Adrenal gland (tissue), 12 donors: ENCODE measurements around the gene LAMC3. TPM values are rescaled to one million over a fixed set of nuclear protein-coding genes. Genes with fewer than 3 reads are reported as not detected.

ENCODE experiments used
- DNase-seq, 7 donors: peaks; one replicate each; pipeline ENCODE4 v3.0.0-alpha.2; 2019 to 2020
- H3K27ac ChIP-seq, 5 donors: fragments of 200-600 bp; sonication (generic) in 4 of 5; 1 replicate in 3 of 5; 2 replicates in 2 of 5; pipeline versions ENCODE4 v1.5.1 to v1.8.0; 2016 to 2020; ENCODE audit warnings: mild to moderate bottlenecking in 1 of 5
- H3K27me3 ChIP-seq: fragments of 200-600 bp; 2 replicates; pipeline ENCODE4 v1.8.0; 2021
- H3K36me3 ChIP-seq, 2 donors: fragments of 200-600 bp; replicated peaks in 1 of 2; 1 replicate in 1 of 2; 2 replicates in 1 of 2; pipeline versions ENCODE4 v1.5.1 to v1.8.0; 2018 to 2022
- H3K4me1 ChIP-seq, 2 donors: fragments of 200-600 bp; replicated peaks in 1 of 2; 1 replicate in 1 of 2; 2 replicates in 1 of 2; pipeline versions ENCODE4 v1.5.1 to v1.8.0; 2018 to 2021
- H3K4me3 ChIP-seq, 4 donors: fragments of 200-600 bp; sonication (generic) in 3 of 4; one replicate each; pipeline ENCODE4 v1.5.1; 2016 to 2018
- H3K9me3 ChIP-seq, 3 donors: fragments of 200-600 bp; sonication (generic) in 1 of 3; replicated peaks in 1 of 3; 1 replicate in 2 of 3; 2 replicates in 1 of 3; pipeline versions ENCODE4 v1.5.1 to v1.8.0; 2016 to 2021
- CTCF ChIP-seq, 6 experiments: fragments of 450-650 bp in 4 of 6; fragments of 200-600 bp in 2 of 6; sonication (generic) in 1 of 6; IDR thresholded peaks; 1 replicate in 5 of 6; 2 replicates in 1 of 6; pipeline versions ENCODE4 v1.5.1 to v1.8.0; 2016 to 2021; ENCODE audit warnings: antibody characterized with exemption in 6 of 6, mild to moderate bottlenecking in 2 of 6, moderate library complexity in 1 of 6
- POLR2A ChIP-seq, 2 donors: fragments of 450-650 bp; IDR thresholded peaks; one replicate each; pipeline ENCODE4 v1.6.1; 2017; ENCODE audit warnings: antibody characterized with exemption in 2 of 2, mild to moderate bottlenecking in 2 of 2, moderate library complexity in 1 of 2
- WGBS, 4 donors: extraction: QIAGEN DNeasy Blood & Tissue Kit in 2 of 4; methylation state at CpG; one replicate each; pipeline versions ENCODE4 v1.1.5 to v1.1.7; 2013 to 2017; 5-methylcytosine and 5-hydroxymethylcytosine counted together
- intact Hi-C, 2 donors: fragments of 100-400 bp; cut with DNase I; formaldehyde crosslinking; loops; one replicate each; pipeline versions ENCODE4 v1.14.1 to v1.15.0; 2022 to 2023
- polyA plus RNA-seq, 3 donors: library from polyadenylated mRNA; stranded (reverse); fragments of 200-250 nt in 2 of 3; fragments of 350-450 nt in 1 of 3; fragmentation: Illumina TruSeq in 1 of 3; extraction: RNeasy Lipid Tissue Mini Kit (QIAGEN cat#74804) in 1 of 3; gene quantifications; one replicate each; pipeline ENCODE4 v1.2.3, GENCODE V29; 2013 to 2014
- total RNA-seq, 9 donors: library from RNA; depleted of rRNA in 4 of 9; stranded (reverse); fragments of >200 nt in 4 of 9; fragments of 120-200 nt in 1 of 9; fragmentation: NEBNext Ultra II Directional in 1 of 9; extraction: Animal tissue kit (Norgen Biotek cat#: 25700) in 1 of 9; gene quantifications; one replicate each; pipeline versions ENCODE4 v1.1.0 to v1.2.4, GENCODE V29; 2013 to 2023
- donor health status: healthy with polysubstance abuse.
- donor health status: Bipolar disorder and iron deficiency.
- donor health status: DM: yes; HTN: yes; CAD: no.
- donor health status: DM: no; HTN: no; CAD: no.
- donor health status: DM: no; HTN: no; CAD: no.
- donor health status: DM: yes; HTN: yes; CAD: no.

LAMC3 gene
- total and polyA plus RNA-seq, 12 donors: 3.3 to 125 (median 49.7) TPM

GRCh38 chr9:131028931-131029573 is 20.1 kb downstream of the LAMC3 start:
- WGBS, 4 donors: 73 to 79% (median 75%) methylated on average over 11 to 14 of the region's 14 CpGs
- H3K36me3 ChIP-seq: no peaks in the 10 kb centered on the region
- TF ChIP-seq POLR2A (IDR thresholded peaks at IDR 0.05) (no peak), CTCF (IDR thresholded peaks at IDR 0.05) (no peak)
- DNase-seq: no peak
- H3K4me1 ChIP-seq: no peaks in the 10 kb centered on the region
- H3K9me3 ChIP-seq: no peaks in the 10 kb centered on the region
- no peaks in the 10 kb centered on the region for H3K27me3 ChIP-seq
- H3K27ac ChIP-seq: peak overlapping the region in 2 of 5 donors; percentile 41 to 60
- intact Hi-C loops: no loop called here
- H3K4me3 ChIP-seq: no peak overlapping the region

GRCh38 chr9:131029574-131029952 is 20.6 kb downstream of the LAMC3 start:
- Histone ChIP-seq H3K4me3 (no peak overlapping the region), H3K4me1 (no peaks in the 10 kb centered on the region), H3K9me3 (no peaks in the 10 kb centered on the region), H3K27ac (no peak overlapping the region), H3K27me3 (no peaks in the 10 kb centered on the region), H3K36me3 (no peaks in the 10 kb centered on the region)
- DNase-seq: no peak
- TF ChIP-seq CTCF (IDR thresholded peaks at IDR 0.05): no peak
- no peak for TF ChIP-seq POLR2A (IDR thresholded peaks at IDR 0.05)
- intact Hi-C loops: no loop called here
- 83 to 94% (median 93%) methylated on average over 1 to 3 of the region's 3 CpGs for WGBS, 4 donors

- 81 to 92% (median 88%) methylated on average over 9 to 13 of the region's 13 CpGs for WGBS, 4 donors
- DNase-seq: no peak
- TF ChIP-seq POLR2A (IDR thresholded peaks at IDR 0.05): no peak
- TF ChIP-seq CTCF (IDR thresholded peaks at IDR 0.05): no peak
- intact Hi-C loops: no loop called here
- Histone ChIP-seq H3K27me3 (no peaks in the 10 kb centered on the region), H3K4me3 (no peak overlapping the region), H3K4me1 (no peaks in the 10 kb centered on the region), H3K36me3 (no peaks in the 10 kb centered on the region), H3K9me3 (no peaks in the 10 kb centered on the region), H3K27ac (no peak overlapping the region)
These were observed 21.4 kb downstream of the LAMC3 start for GRCh38 chr9:131030239-131031004.

- TF ChIP-seq POLR2A (IDR thresholded peaks at IDR 0.05) (no peak), CTCF (IDR thresholded peaks at IDR 0.05) (no peak)
- H3K4me1 ChIP-seq: no peaks in the 10 kb centered on the region
- H3K36me3 ChIP-seq: no peaks in the 10 kb centered on the region
- no peaks in the 10 kb centered on the region for H3K27me3 ChIP-seq
- H3K9me3 ChIP-seq: no peaks in the 10 kb centered on the region
- 91 to 94% (median 92%) methylated on average over 10 to 17 of the region's 17 CpGs for WGBS, 4 donors
- no peak overlapping the region for H3K27ac ChIP-seq
- intact Hi-C loops: no loop called here
- H3K4me3 ChIP-seq: no peak overlapping the region
- DNase-seq: no peak
These were observed 22.1 kb downstream of the LAMC3 start for GRCh38 chr9:131031005-131031641.
